ENCODE measurements around the gene FGF4.
"Not testable (repeated sequence)": the region's sequence is repeated elsewhere in the genome, so short reads cannot be mapped to it uniquely, and the experiment has no call there.

The FGF4 gene

DNA sequence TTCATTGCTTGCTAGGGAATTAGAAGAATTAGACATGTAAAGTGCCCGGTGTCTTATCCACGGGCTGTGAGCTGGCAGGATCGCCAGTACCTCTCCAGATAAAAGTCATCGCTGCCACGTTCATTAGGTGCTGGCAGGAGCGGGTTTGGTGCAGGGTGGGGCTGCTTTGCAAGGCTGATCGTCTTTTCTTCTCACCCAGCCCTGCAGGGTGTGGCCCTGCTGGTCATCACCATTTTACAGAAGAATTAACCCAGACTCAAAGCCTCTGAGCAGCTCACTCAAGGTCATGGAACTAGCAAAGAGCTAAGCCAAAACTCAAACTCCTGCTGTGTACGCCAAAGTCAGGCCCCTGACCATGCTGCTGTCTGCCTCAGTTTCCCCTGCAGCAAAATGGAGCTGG lies 6.1 kb upstream of the FGF4 start:
- H3K4me3 Mint-ChIP-seq: no peak overlapping the region
- H3K4me1 Mint-ChIP-seq: peaks cover 5% of the 10 kb centered on the region
- no peak for ATAC-seq (replicated peaks; ENCODE audit: extremely low read depth, poor library complexity, severe bottlenecking)
- H3K27me3 Mint-ChIP-seq: peaks cover 24% of the 10 kb centered on the region
- H3K27ac Mint-ChIP-seq (ENCODE audit: low read depth): no peak overlapping the region
- peaks cover 3% of the 10 kb centered on the region for H3K36me3 Mint-ChIP-seq (ENCODE audit: insufficient read depth)
- no peaks in the 10 kb centered on the region for H3K9me3 Mint-ChIP-seq
- no peak for DNase-seq (ENCODE audit: low spot score in 2 of 2)

GRCh38 chr11:69778373-69778772 lies 3.2 kb upstream of the FGF4 start:
- no peak for DNase-seq (ENCODE audit: low spot score in 2 of 2)
- Mint-ChIP-seq H3K9me3 (no peaks in the 10 kb centered on the region), H3K27ac (ENCODE audit: low read depth) (no peak overlapping the region), H3K27me3 (peaks cover 32% of the 10 kb centered on the region), H3K4me3 (no peak overlapping the region), H3K4me1 (peaks cover 5% of the 10 kb centered on the region), H3K36me3 (ENCODE audit: insufficient read depth) (peaks cover 3% of the 10 kb centered on the region)
- no peak for ATAC-seq (replicated peaks; ENCODE audit: extremely low read depth, poor library complexity, severe bottlenecking)

GRCh38 chr11:69774354-69775162 lies 583 bp downstream of the FGF4 start:
- Mint-ChIP-seq H3K36me3 (ENCODE audit: insufficient read depth) (no peaks in the 10 kb centered on the region), H3K27me3 (peaks cover 43% of the 10 kb centered on the region), H3K9me3 (no peaks in the 10 kb centered on the region), H3K4me1 (peaks cover 5% of the 10 kb centered on the region), H3K27ac (ENCODE audit: low read depth) (no peak overlapping the region), H3K4me3 (no peak overlapping the region)
- no peak for DNase-seq (ENCODE audit: low spot score in 2 of 2)
- no peak for ATAC-seq (replicated peaks; ENCODE audit: extremely low read depth, poor library complexity, severe bottlenecking)

- no peak overlapping the region for H3K4me3 Mint-ChIP-seq
- H3K27ac Mint-ChIP-seq (ENCODE audit: low read depth): no peak overlapping the region
- no peaks in the 10 kb centered on the region for H3K36me3 Mint-ChIP-seq (ENCODE audit: insufficient read depth)
- peaks cover 5% of the 10 kb centered on the region for H3K4me1 Mint-ChIP-seq
- no peaks in the 10 kb centered on the region for H3K9me3 Mint-ChIP-seq
- no peak for ATAC-seq (replicated peaks; ENCODE audit: extremely low read depth, poor library complexity, severe bottlenecking)
- peaks cover 48% of the 10 kb centered on the region for H3K27me3 Mint-ChIP-seq
- DNase-seq (ENCODE audit: low spot score in 2 of 2): no peak
Observed at GRCh38 chr11:69773626-69774353, 1.4 kb downstream of the FGF4 start.

DNA sequence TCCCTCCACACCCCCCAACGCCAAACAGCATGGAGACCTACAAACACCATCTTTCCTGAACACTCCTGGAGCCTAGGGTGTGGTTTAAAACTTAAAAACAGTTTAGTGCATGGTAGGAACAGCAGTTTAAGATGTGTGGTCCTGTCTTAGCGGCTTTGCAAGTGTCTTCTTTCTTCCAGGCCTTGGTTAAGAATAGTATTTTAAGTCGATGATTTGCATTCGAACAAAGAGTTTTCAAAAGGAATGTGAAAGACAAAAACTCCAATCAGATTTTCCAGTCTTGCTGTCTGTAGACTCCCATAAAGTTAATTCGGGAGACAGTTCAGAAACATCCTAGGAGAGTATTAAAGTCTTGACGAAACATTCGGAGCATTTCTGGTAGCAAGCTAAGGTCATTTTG lies 3.7 kb downstream of the FGF4 start:
- Mint-ChIP-seq H3K9me3 (no peaks in the 10 kb centered on the region), H3K4me3 (no peak overlapping the region), H3K36me3 (ENCODE audit: insufficient read depth) (no peaks in the 10 kb centered on the region), H3K27ac (ENCODE audit: low read depth) (no peak overlapping the region), H3K27me3 (peaks cover 38% of the 10 kb centered on the region), H3K4me1 (no peaks in the 10 kb centered on the region)
- no peak for ATAC-seq (replicated peaks; ENCODE audit: extremely low read depth, poor library complexity, severe bottlenecking)
- no peak for DNase-seq (ENCODE audit: low spot score in 2 of 2)

DNA sequence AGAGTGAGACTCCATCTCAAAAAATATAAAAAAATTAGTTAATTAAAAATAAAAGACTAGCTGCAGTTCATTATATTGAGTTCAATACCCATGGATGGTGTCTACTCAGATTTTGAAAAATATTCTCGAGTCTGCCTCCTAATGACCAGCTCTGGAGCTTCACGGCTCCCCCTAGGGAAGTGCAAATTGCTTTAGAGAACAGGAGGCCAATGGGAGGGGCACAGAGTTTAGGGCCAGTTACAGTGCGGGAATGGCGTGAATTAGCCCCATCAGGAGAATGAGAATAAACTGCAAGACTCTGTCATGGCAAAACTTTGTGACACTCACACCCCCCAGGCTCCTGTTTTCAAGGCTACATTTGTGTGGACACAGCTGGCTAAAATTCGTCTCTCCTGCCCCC lies 4.6 kb downstream of the FGF4 start:
- no peaks in the 10 kb centered on the region for H3K36me3 Mint-ChIP-seq (ENCODE audit: insufficient read depth)
- no peak overlapping the region for H3K27ac Mint-ChIP-seq (ENCODE audit: low read depth)
- H3K4me3 Mint-ChIP-seq: no peak overlapping the region
- ATAC-seq (replicated peaks; ENCODE audit: extremely low read depth, poor library complexity, severe bottlenecking): no peak
- no peak for DNase-seq (ENCODE audit: low spot score in 2 of 2)
- H3K27me3 Mint-ChIP-seq: peaks cover 36% of the 10 kb centered on the region
- no peaks in the 10 kb centered on the region for H3K4me1 Mint-ChIP-seq
- H3K9me3 Mint-ChIP-seq: no peaks in the 10 kb centered on the region

DNA sequence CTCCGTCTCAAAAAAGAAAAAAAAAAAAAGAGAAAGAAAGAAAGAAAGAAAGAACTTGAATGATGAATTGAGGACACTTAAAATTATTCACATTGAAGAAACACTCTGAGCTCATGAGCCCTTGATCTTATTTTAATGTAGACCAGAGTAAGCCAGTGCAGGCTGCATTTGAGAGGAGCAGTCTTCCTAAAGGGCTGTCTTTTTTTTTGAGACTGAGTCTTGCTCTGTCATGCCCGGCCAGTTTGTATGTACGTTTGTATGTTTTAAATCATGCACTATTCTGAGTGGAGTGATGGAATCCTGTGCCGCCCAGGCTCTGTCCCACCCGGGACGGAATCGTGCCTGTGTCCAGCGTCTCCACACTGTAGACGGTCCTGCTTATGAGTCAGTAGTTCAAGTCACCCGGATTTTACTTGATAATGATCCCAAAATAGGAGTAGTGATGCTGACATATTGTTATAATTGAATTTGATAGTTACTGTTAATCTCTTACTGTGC lies 9.6 kb downstream of the FGF4 start:
- Mint-ChIP-seq H3K9me3 (no peaks in the 10 kb centered on the region), H3K4me3 (no peak overlapping the region), H3K4me1 (no peaks in the 10 kb centered on the region), H3K27ac (ENCODE audit: low read depth) (no peak overlapping the region), H3K27me3 (peaks cover 56% of the 10 kb centered on the region), H3K36me3 (ENCODE audit: insufficient read depth) (no peaks in the 10 kb centered on the region)
- ATAC-seq (replicated peaks; ENCODE audit: extremely low read depth, poor library complexity, severe bottlenecking) (no peak), DNase-seq (ENCODE audit: low spot score in 2 of 2) (no peak)

DNA sequence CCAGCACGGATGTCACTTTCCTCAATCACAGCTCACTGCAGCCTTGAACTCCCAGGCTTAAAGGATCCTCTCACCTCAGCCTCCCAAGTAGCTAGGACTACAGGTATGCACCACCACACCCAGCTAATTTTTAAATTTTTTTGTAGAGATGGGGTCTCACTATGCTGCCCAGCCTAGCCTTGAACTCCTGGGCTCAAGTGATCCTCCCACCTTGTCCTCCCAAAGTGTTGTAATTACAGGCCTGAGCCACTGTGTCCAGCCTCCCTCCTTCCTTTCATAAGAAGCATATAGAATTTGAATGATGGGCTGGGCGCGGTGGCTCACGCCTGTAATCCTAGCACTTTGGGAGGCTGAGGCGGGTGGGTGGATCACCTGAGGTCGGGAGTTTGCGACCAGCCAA lies 10.2 kb downstream of the FGF4 start:
- H3K9me3 Mint-ChIP-seq; H3K36me3 Mint-ChIP-seq (ENCODE audit: insufficient read depth); ATAC-seq (replicated peaks; ENCODE audit: extremely low read depth, poor library complexity, severe bottlenecking); DNase-seq (ENCODE audit: low spot score in 2 of 2); H3K4me3 Mint-ChIP-seq; H3K4me1 Mint-ChIP-seq; H3K27ac Mint-ChIP-seq (ENCODE audit: low read depth): not testable (repeated sequence)
- peaks cover 54% of the 10 kb centered on the region for H3K27me3 Mint-ChIP-seq

GRCh38 chr11:69760319-69760718 lies 14.8 kb downstream of the FGF4 start:
- no peak for DNase-seq (ENCODE audit: low spot score in 2 of 2)
- Mint-ChIP-seq H3K9me3 (no peaks in the 10 kb centered on the region), H3K36me3 (ENCODE audit: insufficient read depth) (no peaks in the 10 kb centered on the region), H3K27me3 (peaks cover 56% of the 10 kb centered on the region), H3K4me3 (no peak overlapping the region), H3K4me1 (no peaks in the 10 kb centered on the region), H3K27ac (ENCODE audit: low read depth) (no peak overlapping the region)
- ATAC-seq (replicated peaks; ENCODE audit: extremely low read depth, poor library complexity, severe bottlenecking): no peak

DNA sequence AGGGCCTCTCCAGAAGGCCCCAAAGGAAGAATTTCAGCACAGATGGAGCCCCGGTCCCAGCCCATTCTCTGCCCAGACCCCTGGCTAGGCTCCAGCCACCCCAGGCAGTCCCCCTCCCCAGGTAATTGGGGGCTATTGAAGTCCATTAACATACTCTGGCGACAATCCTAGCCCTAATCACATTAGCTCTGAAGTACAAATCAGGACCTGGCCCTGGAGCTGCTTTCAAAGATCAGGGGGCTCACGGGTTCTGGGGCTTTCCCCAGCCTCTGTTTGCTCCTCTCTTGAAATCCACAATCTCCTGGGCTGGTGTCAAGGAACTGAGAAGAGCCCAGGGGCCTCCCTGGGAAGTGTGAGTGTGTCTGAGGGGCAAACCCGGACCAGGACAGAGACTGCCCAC lies 22.3 kb downstream of the FGF4 start:
- DNase-seq (ENCODE audit: low spot score in 2 of 2): no peak
- ATAC-seq (replicated peaks; ENCODE audit: extremely low read depth, poor library complexity, severe bottlenecking): no peak
- Mint-ChIP-seq H3K4me3 (no peak overlapping the region), H3K27me3 (peaks cover 31% of the 10 kb centered on the region), H3K9me3 (no peaks in the 10 kb centered on the region), H3K4me1 (no peaks in the 10 kb centered on the region), H3K36me3 (ENCODE audit: insufficient read depth) (no peaks in the 10 kb centered on the region), H3K27ac (ENCODE audit: low read depth) (no peak overlapping the region)

DNA sequence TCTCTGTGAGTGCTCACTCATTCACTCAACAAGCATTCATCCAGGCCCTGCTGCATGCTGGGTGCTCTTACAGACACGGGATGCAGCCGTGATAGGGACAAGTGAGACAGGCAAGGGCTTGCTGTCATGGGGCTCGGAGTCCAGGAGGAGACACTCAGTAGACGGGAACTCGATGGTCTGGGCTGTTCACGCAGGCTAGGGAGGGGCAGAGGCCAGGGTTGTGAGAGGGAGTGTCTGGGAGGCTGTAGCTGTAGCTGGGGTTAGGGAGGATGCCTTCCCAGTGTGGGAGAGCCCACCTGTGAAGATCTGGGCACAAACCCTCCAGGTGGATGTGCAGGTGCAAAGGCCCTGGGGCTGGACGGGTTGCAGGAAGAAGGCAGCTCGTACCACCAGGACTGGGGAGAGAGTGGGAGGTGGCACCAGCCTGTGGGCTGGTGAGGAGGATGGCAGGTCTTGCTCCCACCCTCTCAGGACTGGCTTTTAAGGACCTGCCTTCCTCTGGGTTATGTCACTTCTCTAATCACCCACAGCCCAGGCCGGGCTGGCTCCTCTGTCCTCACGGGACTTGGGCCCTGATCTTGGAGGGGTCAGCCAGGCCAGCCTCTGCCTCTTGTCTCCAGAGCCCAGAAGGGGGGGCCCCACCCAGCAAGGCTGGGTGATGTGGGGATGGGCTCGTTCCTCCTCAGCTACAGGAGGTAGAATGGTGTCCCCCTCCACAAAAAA lies 24.1 kb downstream of the FGF4 start:
- DNase-seq (ENCODE audit: low spot score in 2 of 2): no peak
- no peak overlapping the region for H3K4me3 Mint-ChIP-seq
- no peaks in the 10 kb centered on the region for H3K36me3 Mint-ChIP-seq (ENCODE audit: insufficient read depth)
- no peak overlapping the region for H3K27ac Mint-ChIP-seq (ENCODE audit: low read depth)
- H3K27me3 Mint-ChIP-seq: peaks cover 31% of the 10 kb centered on the region
- no peaks in the 10 kb centered on the region for H3K9me3 Mint-ChIP-seq
- no peak for ATAC-seq (replicated peaks; ENCODE audit: extremely low read depth, poor library complexity, severe bottlenecking)
- H3K4me1 Mint-ChIP-seq: no peaks in the 10 kb centered on the region

GRCh38 chr11:69750108-69750850 lies 24.9 kb downstream of the FGF4 start:
- peaks cover 33% of the 10 kb centered on the region for H3K27me3 Mint-ChIP-seq
- DNase-seq (ENCODE audit: low spot score in 2 of 2) (no peak), ATAC-seq (replicated peaks; ENCODE audit: extremely low read depth, poor library complexity, severe bottlenecking) (no peak)
- no peaks in the 10 kb centered on the region for H3K9me3 Mint-ChIP-seq
- H3K4me1 Mint-ChIP-seq: no peaks in the 10 kb centered on the region
- no peak overlapping the region for H3K27ac Mint-ChIP-seq (ENCODE audit: low read depth)
- no peak overlapping the region for H3K4me3 Mint-ChIP-seq
- H3K36me3 Mint-ChIP-seq (ENCODE audit: insufficient read depth): no peaks in the 10 kb centered on the region

Measured in central memory CD8-positive, alpha-beta T cell (primary cell).